Vagina (tissue), 2 donors: ENCODE measurements around the gene MYO10.

Experiments used
- POLR2A ChIP-seq, 2 donors: fragments of 450-650 bp; IDR thresholded peaks; one replicate each; pipeline ENCODE4 v1.6.1; 2017; ENCODE audit warnings: antibody characterized with exemption in 2 of 2, mild to moderate bottlenecking in 2 of 2, moderate library complexity in 2 of 2
- POLR2AphosphoS5 ChIP-seq, 2 donors: sonication (generic); formaldehyde crosslinking; IDR thresholded peaks; one replicate each; pipeline ENCODE4 v1.9.0; 2017; ENCODE audit warnings: antibody characterized with exemption in 2 of 2, mild to moderate bottlenecking in 2 of 2, low read depth in 1 of 2; ENCODE audit not compliant: insufficient read depth in 1 of 2
- TF ChIP-seq, protein P1 (sequence below), 3 experiments: fragments of 450-650 bp in 2 of 3; fragments of 200-600 bp in 1 of 3; sonication (generic) in 1 of 3; IDR thresholded peaks; one replicate each; pipeline ENCODE4 v1.5.1; 2017 to 2019; ENCODE audit warnings: antibody characterized with exemption in 3 of 3, mild to moderate bottlenecking in 2 of 3, moderate library complexity in 2 of 3

DNA sequence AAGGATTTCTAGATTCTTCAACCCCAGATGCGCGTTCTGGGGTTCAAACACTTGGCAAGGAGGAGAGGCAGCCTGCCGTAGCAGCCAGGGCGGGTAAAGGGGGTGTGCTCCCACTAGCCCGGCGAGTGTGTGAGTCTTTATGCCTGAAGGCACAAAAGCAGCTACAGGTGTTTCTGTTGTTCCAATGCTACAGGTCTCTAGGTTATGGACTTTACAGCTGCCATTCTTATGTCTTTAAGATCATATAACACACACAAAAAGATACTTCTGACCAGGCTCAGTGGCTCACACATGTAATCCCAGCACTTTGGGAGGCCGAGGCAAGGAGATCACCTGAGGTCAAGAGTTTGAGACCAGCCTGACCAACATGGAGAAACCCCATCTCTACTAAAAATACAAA lies 185.6 kb downstream of the MYO10 start:
- TF ChIP-seq, protein P1, sequence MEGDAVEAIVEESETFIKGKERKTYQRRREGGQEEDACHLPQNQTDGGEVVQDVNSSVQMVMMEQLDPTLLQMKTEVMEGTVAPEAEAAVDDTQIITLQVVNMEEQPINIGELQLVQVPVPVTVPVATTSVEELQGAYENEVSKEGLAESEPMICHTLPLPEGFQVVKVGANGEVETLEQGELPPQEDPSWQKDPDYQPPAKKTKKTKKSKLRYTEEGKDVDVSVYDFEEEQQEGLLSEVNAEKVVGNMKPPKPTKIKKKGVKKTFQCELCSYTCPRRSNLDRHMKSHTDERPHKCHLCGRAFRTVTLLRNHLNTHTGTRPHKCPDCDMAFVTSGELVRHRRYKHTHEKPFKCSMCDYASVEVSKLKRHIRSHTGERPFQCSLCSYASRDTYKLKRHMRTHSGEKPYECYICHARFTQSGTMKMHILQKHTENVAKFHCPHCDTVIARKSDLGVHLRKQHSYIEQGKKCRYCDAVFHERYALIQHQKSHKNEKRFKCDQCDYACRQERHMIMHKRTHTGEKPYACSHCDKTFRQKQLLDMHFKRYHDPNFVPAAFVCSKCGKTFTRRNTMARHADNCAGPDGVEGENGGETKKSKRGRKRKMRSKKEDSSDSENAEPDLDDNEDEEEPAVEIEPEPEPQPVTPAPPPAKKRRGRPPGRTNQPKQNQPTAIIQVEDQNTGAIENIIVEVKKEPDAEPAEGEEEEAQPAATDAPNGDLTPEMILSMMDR (IDR thresholded peaks at IDR 0.05) = no peak
- TF ChIP-seq POLR2AphosphoS5 (IDR thresholded peaks at IDR 0.05; ENCODE audit: insufficient read depth in 1 of 2, low read depth in 1 of 2) = no peak
- no peak for TF ChIP-seq POLR2A (IDR thresholded peaks at IDR 0.05)
